HepG2 (cell line): ENCODE measurements around the gene NINJ2. TPM values are rescaled to one million over a fixed set of nuclear protein-coding genes. Genes with fewer than 3 reads are reported as not detected.

ENCODE experiments used
- BHLHE40 ChIP-seq: IDR thresholded peaks from 2 replicates; pipeline ENCODE4 v1.6.1; 2011; ENCODE audit warnings: low read length, improper control_type of control experiment
- CBX2 ChIP-seq, 2 experiments: fragments of 200-600 bp in 1 of 2; sonication (generic); formaldehyde crosslinking in 1 of 2; IDR thresholded peaks; 2 replicates each; pipeline versions ENCODE4 v1.7.0 to v1.8.1; 2018 to 2022; ENCODE audit warnings: low read depth in 2 of 2, low read length in 1 of 2, mild to moderate bottlenecking in 1 of 2, missing genetic modification reagents in 1 of 2
- GATAD1 ChIP-seq: IDR thresholded peaks from 2 replicates; pipeline ENCODE4 v1.6.1; 2016; ENCODE audit warnings: missing genetic modification reagents, missing compliant biosample characterization
- GFI1 ChIP-seq: sonication (generic); formaldehyde crosslinking; IDR thresholded peaks from 2 replicates; pipeline ENCODE4 v1.5.0; 2020; ENCODE audit warnings: missing genetic modification reagents, mild to moderate bottlenecking, borderline replicate concordance
- HNRNPH1 ChIP-seq: fragments of 200-400 bp; formaldehyde crosslinking; optimal IDR thresholded peaks from 2 replicates; pipeline ENCODE3; 2017; ENCODE audit warnings: mild to moderate bottlenecking, low read depth, low read length
- KDM3A ChIP-seq: IDR thresholded peaks from 2 replicates; pipeline ENCODE4 v1.6.1; 2018; ENCODE audit warnings: low read depth, missing compliant biosample characterization
- KDM4B ChIP-seq: sonication (generic); formaldehyde crosslinking; IDR thresholded peaks from 2 replicates; pipeline ENCODE4 v1.4.0; 2020; ENCODE audit warnings: missing genetic modification reagents
- KDM5B ChIP-seq: sonication (generic); formaldehyde crosslinking; IDR thresholded peaks from 2 replicates; pipeline ENCODE4 v1.4.0; 2020; ENCODE audit warnings: missing genetic modification reagents, mild to moderate bottlenecking, borderline replicate concordance
- YEATS2 ChIP-seq: sonication (generic); formaldehyde crosslinking; IDR thresholded peaks from 2 replicates; pipeline ENCODE4 v1.4.0; 2020; ENCODE audit warnings: missing genetic modification reagents, borderline replicate concordance
- ZNF232 ChIP-seq: sonication (generic); formaldehyde crosslinking; IDR thresholded peaks from 2 replicates; pipeline ENCODE4 v1.4.0; 2020; ENCODE audit warnings: missing genetic modification reagents, borderline replicate concordance
- ZNF614 ChIP-seq: IDR thresholded peaks from 2 replicates; pipeline ENCODE4 v1.6.1; 2018; ENCODE audit warnings: missing biosample characterization, missing genetic modification reagents, inconsistent platforms, borderline replicate concordance
- ZNF619 ChIP-seq: sonication (generic); formaldehyde crosslinking; IDR thresholded peaks from 2 replicates; pipeline ENCODE4 v1.4.0; 2020; ENCODE audit warnings: mild to moderate bottlenecking, missing genetic modification reagents
- ZNF776 ChIP-seq: sonication (generic); formaldehyde crosslinking; IDR thresholded peaks from 2 replicates; pipeline ENCODE4 v1.4.0; 2020; ENCODE audit warnings: mild to moderate bottlenecking, missing genetic modification reagents
- ZZZ3 ChIP-seq: sonication (generic); formaldehyde crosslinking; IDR thresholded peaks from 2 replicates; pipeline ENCODE4 v1.4.0; 2020; ENCODE audit warnings: missing genetic modification reagents, mild to moderate bottlenecking, borderline replicate concordance
- polyA plus RNA-seq, 8 experiments: library from polyadenylated mRNA; depleted of rRNA in 3 of 8; stranded (reverse) in 7 of 8; unstranded in 1 of 8; fragments of >200 nt; fragmentation: Illumina TruSeq in 4 of 8; extraction: Trizol in 4 of 8; gene quantifications; 2 replicates each; pipeline versions ENCODE4 v1.2.1 to v1.2.3, GENCODE V29; 2011 to 2016; ENCODE audit warnings: low read depth in 4 of 8, missing spikeins in 1 of 8, mixed read lengths in 1 of 8; ENCODE audit not compliant: insufficient read depth in 1 of 8
- total RNA-seq, 5 experiments: library from RNA; depleted of rRNA; stranded (reverse); fragments of >200 nt; fragmentation: Illumina TruSeq; extraction: Trizol; gene quantifications; 2 replicates each; pipeline ENCODE4 v1.2.3, GENCODE V29; 2016; ENCODE audit warnings: low read depth in 1 of 5
- TF ChIP-seq, protein P1 (sequence below): sonication (generic); formaldehyde crosslinking; IDR thresholded peaks from 2 replicates; pipeline ENCODE4 v1.5.1; 2020; ENCODE audit warnings: mild to moderate bottlenecking, moderate library complexity, missing genetic modification reagents
- TF ChIP-seq, protein P2 (sequence below): sonication (generic); formaldehyde crosslinking; conservative IDR thresholded peaks from 2 replicates; pipeline ENCODE4 v1.8.0; 2022; ENCODE audit warnings: low read depth, missing genetic modification reagents
- TF ChIP-seq, protein P3 (sequence below): IDR thresholded peaks from 2 replicates; pipeline ENCODE4 v1.6.1; 2016; ENCODE audit warnings: mild to moderate bottlenecking
- TF ChIP-seq, protein P4 (sequence below): sonication (generic); formaldehyde crosslinking; IDR thresholded peaks from 2 replicates; pipeline ENCODE4 v1.5.1; 2020; ENCODE audit warnings: missing genetic modification reagents, mild to moderate bottlenecking, borderline replicate concordance
- TF ChIP-seq, protein P5 (sequence below): IDR thresholded peaks from 2 replicates; pipeline ENCODE4 v1.6.1; 2016; ENCODE audit warnings: low read depth

NINJ2 gene
- total and polyA plus RNA-seq, 2 of the 13 experiments (the other 11 are each of a cell fraction or from before 2014, with no cell fraction given): 0.62 to 3.8 TPM

DNA sequence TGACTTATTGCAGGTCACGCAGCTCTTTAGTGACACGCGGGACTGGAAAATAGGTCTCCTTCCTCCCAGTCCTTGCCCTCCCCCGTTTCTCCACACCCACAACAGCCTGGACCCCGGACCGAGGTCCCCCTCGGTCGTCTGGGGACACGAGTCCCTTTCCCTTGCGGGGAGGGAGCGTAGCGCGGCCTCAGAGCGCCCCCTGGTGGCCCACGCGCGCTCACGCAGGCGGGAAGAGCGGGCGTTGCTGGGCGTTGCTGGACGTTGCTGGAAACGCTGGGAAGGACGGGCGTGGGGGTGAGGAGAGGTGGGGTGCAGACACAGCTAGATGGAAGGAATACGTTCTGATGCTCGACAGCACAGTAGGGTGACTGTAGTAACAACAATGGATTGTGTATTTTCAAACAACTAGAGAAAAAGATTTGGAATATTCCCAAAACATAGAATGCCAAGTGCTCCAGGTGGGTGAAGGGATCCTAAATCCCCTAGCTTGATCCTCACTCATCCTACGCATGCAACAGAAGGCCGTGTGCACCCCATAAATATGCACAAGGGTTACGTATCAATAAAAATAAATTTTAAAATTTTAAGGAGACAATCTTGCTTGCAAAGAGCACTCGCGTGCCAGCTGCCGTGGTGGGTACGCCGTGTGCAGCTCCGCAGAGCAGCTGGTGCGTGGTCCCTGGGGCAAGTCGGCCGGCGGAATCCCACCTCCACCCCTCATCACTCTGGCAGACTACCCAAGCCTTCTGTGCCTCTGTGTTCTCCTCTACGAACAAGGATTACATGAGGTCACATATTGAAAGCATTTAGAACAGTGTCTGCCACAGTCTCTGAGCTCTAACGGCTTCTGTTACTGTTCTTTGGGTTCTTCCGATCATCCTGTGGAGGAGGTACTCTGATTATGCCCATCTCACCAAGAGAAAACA is 116.1 kb downstream of the NINJ2 start (continued):
- TF ChIP-seq, protein P1, sequence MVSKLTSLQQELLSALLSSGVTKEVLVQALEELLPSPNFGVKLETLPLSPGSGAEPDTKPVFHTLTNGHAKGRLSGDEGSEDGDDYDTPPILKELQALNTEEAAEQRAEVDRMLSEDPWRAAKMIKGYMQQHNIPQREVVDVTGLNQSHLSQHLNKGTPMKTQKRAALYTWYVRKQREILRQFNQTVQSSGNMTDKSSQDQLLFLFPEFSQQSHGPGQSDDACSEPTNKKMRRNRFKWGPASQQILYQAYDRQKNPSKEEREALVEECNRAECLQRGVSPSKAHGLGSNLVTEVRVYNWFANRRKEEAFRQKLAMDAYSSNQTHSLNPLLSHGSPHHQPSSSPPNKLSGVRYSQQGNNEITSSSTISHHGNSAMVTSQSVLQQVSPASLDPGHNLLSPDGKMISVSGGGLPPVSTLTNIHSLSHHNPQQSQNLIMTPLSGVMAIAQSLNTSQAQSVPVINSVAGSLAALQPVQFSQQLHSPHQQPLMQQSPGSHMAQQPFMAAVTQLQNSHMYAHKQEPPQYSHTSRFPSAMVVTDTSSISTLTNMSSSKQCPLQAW (CRISPR knock-in tag): peak; percentile 35; the same call in 1 of the 2 replicates
- TF ChIP-seq, protein P2, sequence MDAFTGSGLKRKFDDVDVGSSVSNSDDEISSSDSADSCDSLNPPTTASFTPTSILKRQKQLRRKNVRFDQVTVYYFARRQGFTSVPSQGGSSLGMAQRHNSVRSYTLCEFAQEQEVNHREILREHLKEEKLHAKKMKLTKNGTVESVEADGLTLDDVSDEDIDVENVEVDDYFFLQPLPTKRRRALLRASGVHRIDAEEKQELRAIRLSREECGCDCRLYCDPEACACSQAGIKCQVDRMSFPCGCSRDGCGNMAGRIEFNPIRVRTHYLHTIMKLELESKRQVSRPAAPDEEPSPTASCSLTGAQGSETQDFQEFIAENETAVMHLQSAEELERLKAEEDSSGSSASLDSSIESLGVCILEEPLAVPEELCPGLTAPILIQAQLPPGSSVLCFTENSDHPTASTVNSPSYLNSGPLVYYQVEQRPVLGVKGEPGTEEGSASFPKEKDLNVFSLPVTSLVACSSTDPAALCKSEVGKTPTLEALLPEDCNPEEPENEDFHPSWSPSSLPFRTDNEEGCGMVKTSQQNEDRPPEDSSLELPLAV: no peak
- no peak for TF ChIP-seq HNRNPH1
- 0 out of 2 replicates have a peak, but pooled peaks have one; percentile 23 for TF ChIP-seq GATAD1 (CRISPR knock-in tag)
- TF ChIP-seq ZNF776 (CRISPR knock-in tag): no peak
- 0 out of 2 replicates have a peak, but pooled peaks have one; percentile 43 for TF ChIP-seq KDM4B (CRISPR knock-in tag)
- TF ChIP-seq, protein P3, sequence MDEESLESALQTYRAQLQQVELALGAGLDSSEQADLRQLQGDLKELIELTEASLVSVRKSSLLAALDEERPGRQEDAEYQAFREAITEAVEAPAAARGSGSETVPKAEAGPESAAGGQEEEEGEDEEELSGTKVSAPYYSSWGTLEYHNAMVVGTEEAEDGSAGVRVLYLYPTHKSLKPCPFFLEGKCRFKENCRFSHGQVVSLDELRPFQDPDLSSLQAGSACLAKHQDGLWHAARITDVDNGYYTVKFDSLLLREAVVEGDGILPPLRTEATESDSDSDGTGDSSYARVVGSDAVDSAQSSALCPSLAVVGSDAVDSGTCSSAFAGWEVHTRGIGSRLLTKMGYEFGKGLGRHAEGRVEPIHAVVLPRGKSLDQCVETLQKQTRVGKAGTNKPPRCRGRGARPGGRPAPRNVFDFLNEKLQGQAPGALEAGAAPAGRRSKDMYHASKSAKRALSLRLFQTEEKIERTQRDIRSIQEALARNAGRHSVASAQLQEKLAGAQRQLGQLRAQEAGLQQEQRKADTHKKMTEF (CRISPR knock-in tag): 0 out of 2 replicates have a peak, but pooled peaks have one; percentile 26
- TF ChIP-seq CBX2 (IDR thresholded peaks at IDR 0.05; ENCODE audit: low read depth, low read length): no peak
- TF ChIP-seq CBX2 (CRISPR knock-in tag; IDR thresholded peaks at IDR 0.05; ENCODE audit: low read depth): no peak
- TF ChIP-seq ZNF614 (CRISPR knock-in tag): no peak
- TF ChIP-seq ZNF619 (CRISPR knock-in tag): 0 out of 2 replicates have a peak, but pooled peaks have one; percentile 48
- TF ChIP-seq, protein P4, sequence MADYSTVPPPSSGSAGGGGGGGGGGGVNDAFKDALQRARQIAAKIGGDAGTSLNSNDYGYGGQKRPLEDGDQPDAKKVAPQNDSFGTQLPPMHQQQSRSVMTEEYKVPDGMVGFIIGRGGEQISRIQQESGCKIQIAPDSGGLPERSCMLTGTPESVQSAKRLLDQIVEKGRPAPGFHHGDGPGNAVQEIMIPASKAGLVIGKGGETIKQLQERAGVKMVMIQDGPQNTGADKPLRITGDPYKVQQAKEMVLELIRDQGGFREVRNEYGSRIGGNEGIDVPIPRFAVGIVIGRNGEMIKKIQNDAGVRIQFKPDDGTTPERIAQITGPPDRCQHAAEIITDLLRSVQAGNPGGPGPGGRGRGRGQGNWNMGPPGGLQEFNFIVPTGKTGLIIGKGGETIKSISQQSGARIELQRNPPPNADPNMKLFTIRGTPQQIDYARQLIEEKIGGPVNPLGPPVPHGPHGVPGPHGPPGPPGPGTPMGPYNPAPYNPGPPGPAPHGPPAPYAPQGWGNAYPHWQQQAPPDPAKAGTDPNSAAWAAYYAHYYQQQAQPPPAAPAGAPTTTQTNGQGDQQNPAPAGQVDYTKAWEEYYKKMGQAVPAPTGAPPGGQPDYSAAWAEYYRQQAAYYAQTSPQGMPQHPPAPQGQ (CRISPR knock-in tag): no peak
- TF ChIP-seq YEATS2: peak; percentile 37; the same call in 1 of the 2 replicates
- no peak for TF ChIP-seq ZNF232 (CRISPR knock-in tag)
- TF ChIP-seq KDM3A (CRISPR knock-in tag): peak; percentile 63; the same call in 1 of the 2 replicates
- no peak for TF ChIP-seq ZZZ3 (CRISPR knock-in tag)
- peak; percentile 49; the same call in 1 of the 2 replicates for TF ChIP-seq KDM5B (CRISPR knock-in tag)
- TF ChIP-seq, protein P5, sequence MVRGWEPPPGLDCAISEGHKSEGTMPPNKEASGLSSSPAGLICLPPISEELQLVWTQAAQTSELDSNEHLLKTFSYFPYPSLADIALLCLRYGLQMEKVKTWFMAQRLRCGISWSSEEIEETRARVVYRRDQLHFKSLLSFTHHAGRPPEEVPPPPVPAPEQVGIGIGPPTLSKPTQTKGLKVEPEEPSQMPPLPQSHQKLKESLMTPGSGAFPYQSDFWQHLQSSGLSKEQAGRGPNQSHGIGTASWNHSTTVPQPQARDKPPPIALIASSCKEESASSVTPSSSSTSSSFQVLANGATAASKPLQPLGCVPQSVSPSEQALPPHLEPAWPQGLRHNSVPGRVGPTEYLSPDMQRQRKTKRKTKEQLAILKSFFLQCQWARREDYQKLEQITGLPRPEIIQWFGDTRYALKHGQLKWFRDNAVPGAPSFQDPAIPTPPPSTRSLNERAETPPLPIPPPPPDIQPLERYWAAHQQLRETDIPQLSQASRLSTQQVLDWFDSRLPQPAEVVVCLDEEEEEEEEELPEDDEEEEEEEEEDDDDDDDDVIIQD: no peak
- no peak for TF ChIP-seq GFI1
- 0 out of 2 replicates have a peak, but pooled peaks have one; percentile 33 for TF ChIP-seq BHLHE40
